GM21786 (cell line): ENCODE data around the gene FGG.

Source experiments
- ATAC-seq: cut with Tn5 transposase; IDR thresholded peaks from one replicate; pipeline ENCODE4 v1.9.1; 2021; ENCODE audit not compliant: unreplicated experiment

Gene FGG

DNA sequence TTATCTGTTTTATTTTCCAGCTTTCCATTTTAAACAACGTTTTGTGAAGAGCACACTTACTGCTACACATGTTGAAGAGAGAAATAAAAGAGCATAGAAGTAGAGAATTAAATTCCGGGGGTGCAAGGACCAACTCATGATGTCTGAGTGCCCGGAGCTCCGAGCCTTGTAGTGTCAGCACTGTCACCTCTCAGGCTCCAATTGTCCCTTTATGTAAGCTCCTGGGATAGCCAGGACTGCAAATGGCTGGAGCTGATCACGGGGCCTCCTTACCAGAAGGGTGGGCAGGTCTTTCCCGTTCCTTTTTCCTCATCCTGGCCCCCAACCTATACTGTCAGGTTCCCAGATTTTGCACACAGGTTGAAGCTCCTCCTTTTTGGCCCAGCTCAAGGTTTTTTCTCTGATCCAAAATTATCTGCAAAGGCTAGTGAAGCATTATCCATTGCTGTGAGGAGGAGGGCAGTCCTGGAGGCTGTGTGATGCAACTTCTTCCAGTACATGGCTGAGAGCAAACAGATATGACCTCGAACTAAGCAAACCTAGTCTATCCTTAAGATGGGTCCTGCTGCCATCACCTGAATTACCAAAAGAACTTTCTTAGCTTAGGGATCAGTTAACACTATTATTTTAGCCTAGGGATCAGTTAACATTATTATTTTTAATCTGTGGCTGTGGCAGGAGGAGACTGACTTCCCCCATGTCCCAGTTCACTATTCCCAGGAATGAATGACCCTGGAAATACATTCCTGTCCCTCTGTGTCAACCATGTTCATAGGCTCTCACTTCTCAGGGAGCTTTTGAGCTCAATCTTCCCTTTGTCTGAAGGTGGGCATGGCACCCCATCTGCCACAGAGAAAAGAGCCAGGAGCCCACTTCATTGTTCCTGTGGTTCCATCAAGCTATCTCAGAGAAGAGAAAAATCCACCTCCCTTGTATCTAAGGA lies at the start of gene FGG:
Gene FGG, minus strand, starts transcription at position 185 of the 943 bp plus-strand sequence. Its CDS starts 47 bp downstream, at position 138.
- ATAC-seq = no peak

DNA sequence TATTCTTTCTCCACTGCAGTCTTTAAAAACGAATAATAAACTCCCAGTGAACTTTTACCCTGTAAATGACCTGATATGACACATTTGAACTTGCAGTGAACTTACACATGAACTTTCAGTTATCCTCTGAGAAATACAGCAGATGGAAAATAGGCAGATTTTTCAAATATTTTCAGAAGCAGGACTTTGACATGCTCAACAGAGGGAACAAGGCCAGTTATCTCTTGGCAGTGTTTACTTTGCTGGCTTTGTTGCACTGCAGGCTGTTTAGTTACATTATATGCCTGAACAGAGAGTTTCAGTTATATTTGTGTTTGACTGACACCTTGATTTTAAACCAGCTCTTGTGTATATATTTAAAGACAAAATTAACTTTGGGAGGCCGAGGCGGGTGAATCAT lies 47.6 kb upstream of the FGG start:
- no peak for ATAC-seq

DNA sequence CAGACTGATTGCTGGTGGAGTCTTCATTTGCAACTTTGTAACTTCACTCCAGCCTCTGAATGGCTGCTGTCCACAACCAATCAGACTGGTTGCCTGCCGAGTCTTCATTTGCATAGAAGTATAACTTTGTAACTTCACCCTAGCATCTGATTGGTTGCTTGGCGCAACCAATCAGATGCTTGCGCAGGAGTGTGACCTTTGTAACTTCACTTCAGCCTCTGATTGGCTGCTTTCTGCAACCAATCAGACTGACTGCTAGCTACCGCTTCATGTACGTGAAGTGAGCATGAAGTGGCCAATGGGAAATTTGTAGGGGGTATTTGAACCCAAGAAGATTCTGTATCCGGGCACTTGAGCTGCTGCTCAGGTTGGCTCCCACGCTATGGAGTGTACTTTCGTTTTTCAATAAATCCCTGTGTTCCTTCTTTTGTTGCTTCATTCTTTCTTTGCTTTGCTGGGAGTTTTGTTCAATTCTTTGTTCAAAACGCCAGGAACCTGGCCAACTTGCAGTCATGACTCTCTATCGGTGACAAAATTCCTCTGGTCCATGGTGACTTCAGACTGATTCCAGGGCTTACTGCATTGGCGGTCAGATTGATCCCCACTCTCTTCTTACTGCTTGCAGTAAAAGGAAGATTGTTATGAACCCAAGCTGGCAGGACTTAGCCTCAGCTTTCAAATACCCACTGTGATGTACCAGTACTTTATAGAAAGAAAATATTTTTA lies 46.4 kb upstream of the FGG start:
- ATAC-seq = no peak

DNA sequence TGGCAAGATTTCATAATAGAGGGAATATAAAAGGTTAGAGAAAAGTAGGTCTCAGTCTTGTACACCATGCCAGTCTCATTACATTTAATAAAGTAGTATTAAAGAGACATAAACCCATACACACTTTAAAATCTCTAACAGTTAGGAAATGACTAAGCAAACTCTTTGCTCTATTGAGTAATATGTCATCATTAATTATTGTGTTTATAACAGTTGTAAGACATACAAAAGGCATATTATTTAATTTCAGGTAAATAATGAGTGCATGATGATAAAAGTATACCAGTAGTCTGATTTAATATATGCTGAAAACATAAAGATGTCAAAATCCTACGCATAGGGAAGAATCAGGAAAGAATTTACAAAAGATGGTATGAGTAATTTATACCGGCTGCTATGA lies 31.0 kb upstream of the FGG start:
- ATAC-seq = no peak

DNA sequence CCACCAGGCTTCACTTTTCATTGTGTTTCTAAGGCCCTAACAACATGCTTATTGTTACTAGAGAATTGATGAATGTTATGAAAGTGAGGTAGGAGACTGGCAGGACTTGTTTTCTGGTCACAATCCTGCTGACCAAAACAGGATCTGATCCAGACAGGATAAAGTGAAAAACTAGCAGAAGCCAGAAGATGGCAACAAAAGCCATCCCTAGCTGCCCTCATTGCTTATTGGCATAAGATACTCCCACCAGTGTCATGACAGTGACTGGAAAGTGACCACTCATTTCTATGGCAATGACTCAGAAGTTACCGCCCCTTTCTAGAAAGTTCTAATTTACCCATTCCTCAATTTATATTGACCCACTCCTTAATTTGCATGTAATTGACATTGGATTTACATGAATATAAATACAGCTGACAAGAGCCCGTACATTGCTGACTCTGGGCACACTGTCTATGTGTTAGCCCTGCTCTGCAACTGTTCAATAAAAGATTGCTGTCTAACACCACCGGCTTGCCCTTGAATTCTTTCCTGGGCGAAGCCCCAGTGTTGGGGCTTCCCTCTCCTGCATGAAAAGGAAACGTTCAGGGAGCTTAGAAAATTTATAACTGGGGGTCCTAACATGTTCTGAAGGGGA lies 30.0 kb upstream of the FGG start:
- no peak for ATAC-seq

DNA sequence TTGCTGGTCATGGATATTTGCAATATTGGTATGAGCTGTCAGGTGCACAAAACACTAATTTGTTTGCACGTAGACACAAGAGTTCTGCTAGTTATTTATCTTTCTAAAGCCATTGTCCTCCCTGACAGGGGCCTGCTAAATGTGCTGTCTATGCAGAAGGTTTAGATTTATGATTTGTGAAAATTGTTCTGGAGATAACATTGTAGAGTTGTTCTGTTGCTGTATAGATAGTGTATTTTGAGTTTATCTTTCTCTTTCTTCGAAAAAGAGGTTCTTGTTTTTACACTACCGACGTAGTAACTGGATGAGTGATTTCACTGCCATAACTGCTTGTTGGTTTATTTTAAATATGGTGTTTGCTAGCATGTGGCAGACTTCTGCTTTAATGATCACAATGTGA lies 28.5 kb upstream of the FGG start:
- ATAC-seq = no peak

DNA sequence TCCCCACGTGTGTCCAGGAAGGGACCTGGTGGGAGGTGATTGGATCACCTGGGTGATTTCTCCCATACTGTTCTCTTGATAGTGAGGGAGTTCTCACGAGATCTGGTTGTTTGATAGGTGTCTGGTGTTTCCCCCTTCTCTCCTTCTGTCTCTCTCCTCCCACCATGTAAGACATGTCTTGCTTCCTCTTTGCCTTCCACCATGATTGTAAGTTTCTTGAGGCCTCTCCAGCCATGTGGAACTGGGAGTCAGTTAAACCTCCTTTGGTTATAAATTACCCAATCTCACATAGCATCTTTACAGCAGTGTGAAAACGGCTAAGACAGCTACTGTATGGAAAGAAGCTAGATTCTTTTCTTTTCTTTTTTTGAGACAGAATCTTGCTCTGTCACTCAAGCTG lies 21.6 kb upstream of the FGG start:
- peak; percentile 34 for ATAC-seq

DNA sequence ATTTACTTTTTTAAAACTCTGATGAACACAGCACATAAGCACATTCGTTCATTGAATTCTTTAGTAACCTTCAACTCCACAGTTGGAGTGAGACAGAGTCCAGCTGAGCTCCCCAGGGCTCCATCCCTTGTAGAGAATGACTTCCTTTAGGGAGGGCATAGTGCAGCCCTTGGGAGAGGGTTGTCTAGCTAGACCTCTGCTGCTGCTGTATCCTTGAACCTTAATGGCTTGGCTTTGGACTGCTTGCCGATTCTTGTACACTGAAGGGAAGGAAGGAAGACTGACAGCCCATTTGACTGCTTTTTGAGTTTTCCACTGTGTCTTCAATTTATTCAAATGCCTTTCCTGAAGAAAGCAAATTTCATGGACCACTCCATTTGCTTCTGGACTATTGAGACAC lies 19.4 kb upstream of the FGG start:
- no peak for ATAC-seq

DNA sequence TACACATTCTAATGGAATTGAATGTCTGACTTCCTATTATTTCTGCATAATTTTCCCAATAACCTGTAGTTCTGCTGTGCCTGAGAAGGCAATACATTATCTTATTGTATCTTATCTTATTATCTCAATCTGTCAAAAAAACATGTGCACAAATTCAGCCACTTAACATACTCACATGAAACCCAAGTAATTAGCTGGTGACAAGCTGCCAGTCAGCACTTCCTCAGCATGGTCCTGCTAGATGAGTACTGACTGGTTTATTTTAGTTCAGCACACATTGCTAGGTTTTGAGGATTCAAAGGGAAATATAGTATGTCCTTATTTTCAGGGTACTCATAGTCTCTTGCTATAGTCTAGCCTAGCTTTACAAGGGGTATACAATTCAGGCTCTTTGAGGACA lies 17.9 kb upstream of the FGG start:
- ATAC-seq = no peak

DNA sequence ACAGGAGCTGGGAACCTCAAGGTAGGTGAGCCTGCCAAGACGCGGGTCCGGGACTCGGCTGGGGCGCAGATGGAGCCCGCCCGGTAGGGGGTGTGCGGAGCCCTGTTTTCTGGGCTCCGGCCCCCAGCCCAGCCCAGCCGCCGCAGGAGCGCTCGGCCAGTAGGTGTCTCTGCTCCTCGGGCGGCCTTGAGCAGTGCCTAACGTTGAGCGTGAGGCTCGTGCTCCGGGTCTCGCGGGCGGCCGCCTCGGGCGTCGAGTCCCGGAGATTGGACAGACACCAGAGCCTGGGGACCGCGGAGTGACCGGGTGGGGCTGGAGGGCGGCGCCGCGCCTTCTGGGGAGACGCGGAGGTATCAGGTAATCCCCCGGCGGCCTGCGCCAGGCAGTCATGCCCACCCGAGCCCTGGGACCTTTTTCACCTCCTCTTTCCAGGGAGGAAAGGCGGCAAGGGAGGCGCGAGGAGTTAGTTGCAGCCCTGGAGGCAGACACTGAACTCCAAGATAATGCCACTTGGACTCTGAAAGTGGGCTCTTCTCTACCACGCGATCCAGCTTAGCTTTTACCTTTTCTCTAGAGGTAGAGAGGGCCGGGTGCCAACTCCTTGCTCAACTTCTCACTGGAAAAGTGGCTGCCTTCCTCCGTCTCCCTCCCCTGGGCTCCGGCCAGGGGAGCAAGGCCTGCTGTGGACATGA lies 14.5 kb upstream of the FGG start:
- peak; percentile 89 for ATAC-seq

DNA sequence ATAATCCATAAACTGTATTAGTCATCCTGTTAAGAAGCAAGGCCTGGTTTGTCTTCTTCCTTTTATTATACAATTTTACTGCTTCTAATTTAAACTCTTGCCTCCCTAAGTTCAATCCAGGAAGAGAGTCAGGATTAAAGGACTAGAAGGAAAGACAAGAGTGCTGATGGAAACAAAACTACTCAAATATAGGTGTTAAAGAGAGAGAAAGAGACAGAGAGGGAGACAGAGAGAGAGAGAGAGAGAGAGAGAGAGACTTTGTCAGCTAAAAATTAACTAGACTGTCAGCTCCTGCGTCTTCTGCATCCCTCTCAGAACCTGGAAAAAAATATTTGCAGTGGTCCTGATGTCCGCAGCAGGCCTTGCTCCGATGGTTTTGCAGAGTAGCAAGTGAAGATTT lies 13.5 kb upstream of the FGG start:
- ATAC-seq = no peak

DNA sequence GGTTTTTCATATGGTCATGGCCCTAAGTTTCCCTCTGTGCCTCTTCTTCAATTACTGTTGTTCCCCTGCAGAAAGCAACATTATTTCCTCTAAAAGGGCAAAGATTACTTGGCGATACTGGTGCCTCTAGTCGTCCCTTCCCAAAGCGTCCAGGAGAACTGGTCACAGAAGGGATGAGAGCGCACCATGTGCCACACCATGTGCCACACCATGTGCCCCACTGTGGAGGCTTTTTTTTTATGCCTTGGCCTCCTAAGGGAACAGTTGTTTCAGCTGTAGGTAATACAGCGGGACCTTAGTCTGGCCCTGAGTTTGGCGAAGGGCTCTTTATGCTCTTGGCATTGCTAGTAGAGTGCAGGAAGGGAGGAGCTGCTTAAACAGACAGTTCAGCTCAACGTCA lies 11.5 kb upstream of the FGG start:
- no peak for ATAC-seq

DNA sequence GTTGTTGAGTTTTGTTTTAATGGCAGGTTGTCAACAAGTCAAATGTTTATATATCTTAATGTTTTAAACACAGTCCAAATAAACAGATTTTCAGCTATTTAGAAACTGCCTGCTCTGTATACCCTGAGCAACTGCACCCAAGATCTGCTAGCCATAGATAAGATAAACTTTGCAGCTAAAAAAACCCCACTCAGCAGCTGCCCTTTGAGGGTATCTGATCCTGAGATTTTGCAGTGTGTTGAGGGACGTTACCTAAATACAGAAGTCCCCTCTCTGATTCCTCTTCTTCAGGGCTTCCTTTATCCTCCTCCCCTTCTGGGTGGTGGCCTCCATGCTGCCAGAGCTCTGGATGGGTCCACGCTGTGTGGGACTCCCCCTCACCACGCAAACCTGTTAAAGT lies 11.0 kb upstream of the FGG start:
- no peak for ATAC-seq

DNA sequence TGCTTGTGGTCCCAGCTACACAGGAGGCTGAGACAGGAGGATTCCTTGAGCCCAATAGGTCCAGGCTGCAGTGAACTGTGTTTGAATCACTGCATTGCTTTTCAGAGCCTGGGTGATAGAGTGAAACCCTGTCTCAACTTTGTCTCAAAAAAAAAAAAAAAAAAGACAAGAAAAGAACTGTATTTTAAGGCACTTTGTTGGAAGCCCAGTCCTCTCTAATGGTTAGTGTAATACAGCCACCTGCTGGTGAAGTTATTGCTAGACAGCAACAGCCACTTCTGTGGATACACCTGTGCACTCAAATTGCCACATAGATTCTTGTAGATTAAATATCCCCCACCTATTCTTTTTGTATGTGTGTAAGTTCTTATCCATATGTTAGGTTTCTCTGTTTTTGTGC lies 10.1 kb upstream of the FGG start:
- ATAC-seq = peak; percentile 47

DNA sequence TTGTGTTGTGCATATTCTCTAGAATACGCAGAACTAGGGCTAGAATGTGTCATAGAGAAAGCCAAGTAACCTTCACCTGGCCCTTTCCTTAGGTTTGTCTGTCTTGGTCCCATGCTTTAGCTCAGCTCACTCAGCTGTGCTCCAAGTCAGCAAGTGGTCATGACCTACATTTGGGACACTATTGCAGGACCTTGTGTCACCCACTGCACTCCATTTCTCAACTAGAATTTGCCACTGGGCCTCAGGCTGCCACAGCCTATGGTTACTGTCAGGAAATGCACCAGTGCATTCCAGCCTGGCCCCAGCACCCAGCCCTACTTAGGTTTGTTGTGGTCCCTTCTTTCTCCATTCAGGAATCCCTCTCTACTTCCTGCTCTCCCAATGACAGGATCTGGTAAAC lies 7.7 kb upstream of the FGG start:
- ATAC-seq = no peak

DNA sequence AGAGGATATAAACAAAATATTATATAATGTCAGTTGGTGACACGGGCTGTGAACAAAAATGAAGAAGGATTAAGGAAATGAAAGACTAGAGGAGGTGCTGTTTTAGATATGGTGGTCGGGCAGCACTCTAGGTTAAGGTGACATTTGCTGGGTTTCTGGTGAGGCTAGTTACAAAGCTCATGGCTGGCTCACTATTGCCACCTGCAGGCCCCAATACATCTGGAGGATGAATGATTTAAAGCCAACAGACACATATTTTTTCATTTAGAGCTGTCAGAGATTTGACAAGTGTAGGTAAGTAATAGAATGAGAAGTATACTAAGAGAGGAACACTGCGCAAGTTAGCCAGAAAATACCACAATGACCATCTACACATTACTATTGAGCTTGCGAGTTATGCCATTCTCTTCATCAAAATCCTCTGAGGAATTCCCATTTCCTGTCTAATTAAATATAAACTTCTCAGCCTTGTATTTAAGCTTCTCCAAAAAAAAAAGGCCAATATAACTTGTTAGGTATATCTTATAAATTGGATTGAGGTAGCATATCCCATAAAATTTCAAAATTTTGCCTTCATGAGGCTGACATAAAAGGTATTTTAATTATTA lies 6.4 kb upstream of the FGG start:
- peak; percentile 52 for ATAC-seq

DNA sequence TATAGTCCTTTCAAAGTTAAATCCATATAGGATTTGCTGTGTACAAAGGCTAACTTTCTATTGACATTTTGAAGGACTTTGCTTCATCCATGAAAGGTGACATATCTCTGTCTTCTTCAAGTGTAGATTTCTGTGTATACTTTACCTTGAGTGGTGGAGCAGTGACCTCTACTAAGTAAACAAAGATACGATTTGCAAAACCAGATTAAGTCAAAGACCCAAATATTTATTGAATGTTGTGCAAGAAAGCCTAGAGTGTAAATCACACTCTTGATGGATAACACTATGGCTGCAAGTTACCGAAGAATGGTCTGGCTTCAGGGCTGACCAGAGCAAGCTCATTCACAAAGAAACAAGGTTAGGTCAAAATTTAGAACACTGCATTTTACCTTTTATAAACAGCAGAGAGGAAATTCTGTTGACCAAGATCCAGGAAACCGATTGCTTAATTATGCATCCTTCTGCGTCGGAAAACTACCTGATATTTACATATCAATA lies 5.4 kb upstream of the FGG start:
- ATAC-seq = no peak

DNA sequence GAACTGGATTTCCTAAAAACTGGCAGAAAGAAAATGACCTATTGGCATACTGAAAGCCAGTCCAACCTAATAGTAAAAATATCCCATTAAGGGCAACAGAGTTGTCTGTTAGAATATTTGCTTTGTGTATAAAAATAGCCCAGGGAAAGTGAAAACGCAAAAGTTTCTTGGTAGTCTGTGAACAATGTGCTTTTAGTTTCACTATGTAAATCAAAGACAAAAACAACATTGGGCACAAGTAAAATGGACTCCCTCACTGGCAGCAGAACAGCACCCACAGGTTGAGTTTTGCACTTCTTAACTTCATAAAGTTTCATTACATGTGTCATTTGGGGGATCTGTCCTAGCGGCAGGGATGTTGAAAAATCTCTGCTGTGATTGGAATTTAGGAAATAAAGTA lies 4.3 kb upstream of the FGG start:
- ATAC-seq = peak; percentile 98

DNA sequence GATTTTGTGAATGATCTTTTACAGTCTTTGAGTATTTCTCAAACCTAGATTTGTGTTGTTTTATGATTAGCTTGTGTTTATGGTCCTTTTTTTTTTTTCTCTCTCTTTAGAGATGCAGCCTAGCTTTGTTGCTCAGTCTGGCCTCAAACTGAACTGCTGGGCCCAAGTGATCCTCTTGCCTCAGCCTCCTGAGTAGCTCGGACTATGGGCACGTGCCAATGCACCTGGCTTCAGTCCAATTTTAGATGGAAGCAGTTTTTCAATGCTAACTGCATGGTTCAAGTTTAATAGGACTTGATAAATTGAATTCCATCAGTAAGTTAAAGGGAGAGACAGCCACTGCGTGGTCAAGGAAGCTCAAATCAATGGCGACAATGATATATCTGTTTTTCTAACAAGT lies 3.8 kb upstream of the FGG start:
- ATAC-seq = no peak

DNA sequence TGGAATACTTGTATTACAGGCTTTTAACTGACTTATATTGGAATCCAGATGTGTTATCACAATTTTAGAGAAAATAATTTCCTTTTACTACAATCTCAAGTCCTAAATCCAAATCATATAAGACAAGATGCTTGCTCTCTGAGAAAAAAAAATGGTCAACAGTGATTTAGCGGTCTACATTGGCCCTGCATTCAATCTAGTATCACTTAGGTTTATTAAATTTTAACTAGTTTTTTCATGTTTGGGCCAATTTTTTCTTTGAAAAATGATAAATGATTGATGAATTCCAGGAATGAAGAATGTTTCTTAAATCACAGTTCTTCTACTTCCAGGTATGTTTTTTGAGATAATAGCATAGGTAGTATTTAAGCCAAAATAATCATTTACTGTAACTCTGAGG lies 2.8 kb upstream of the FGG start:
- ATAC-seq = no peak

DNA sequence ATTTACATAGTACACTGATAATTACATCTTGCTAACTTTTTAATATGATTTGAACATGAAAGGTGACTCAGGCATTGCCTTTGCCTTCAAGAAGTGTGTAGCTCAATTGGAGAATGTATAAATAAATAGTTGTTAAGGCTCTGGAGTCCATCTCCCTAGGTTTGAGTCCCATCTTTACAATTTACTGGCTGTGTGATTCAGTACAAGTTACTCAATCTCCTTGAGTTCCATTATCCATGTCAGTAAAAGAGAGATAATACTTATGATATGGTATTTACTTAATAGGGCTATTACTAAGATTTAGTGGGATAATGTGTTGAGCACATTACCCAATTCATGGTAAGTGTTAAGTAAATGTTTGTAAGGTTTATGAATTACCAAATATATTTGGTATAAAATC lies 1.9 kb upstream of the FGG start:
- no peak for ATAC-seq
